Activated CD8-positive, alpha-beta memory T cell treated with anti-CD3 and anti-CD28 coated beads, Interleukin-2, amount 10 ng/mL, durations not matched to agents 7 days and 5 days (primary cell): ENCODE data around the gene PRG2. TPM values are rescaled to one million over a fixed set of nuclear protein-coding genes. Genes with fewer than 3 reads are reported as not detected.

Source experiments
- ATAC-seq: fragments of 150-1000 bp; cut with Tn5 transposase; one replicate; pipeline ENCODE4 v1.10.0; 2021; ENCODE audit warnings: moderate library complexity
- CTCF ChIA-PET: fragments of 350-600 bp; sonication (Branson Sonifier 250); formaldehyde crosslinking; loops from one replicate; lab custom pipeline; 2021; ENCODE audit warnings: antibody characterized with exemption; lab: Charles Lee
- DNase-seq: peaks from one replicate; pipeline ENCODE4 v3.0.0-alpha.2; 2020
- H3K27ac Mint-ChIP-seq: one replicate; pipeline ENCODE4 v1.8.0; 2021; ENCODE audit warnings: mild to moderate bottlenecking, mixed read lengths
- H3K27me3 Mint-ChIP-seq: one replicate; pipeline ENCODE4 v1.8.0; 2021; ENCODE audit warnings: mixed read lengths
- H3K36me3 Mint-ChIP-seq: one replicate; pipeline ENCODE4 v1.8.0; 2021; ENCODE audit warnings: mild to moderate bottlenecking, mixed read lengths
- H3K4me1 Mint-ChIP-seq: one replicate; pipeline ENCODE4 v1.8.0; 2021; ENCODE audit warnings: mixed read lengths
- H3K4me3 Mint-ChIP-seq: one replicate; pipeline ENCODE4 v1.8.0; 2021; ENCODE audit warnings: mild to moderate bottlenecking, moderate library complexity, mixed read lengths
- H3K9me3 Mint-ChIP-seq: one replicate; pipeline ENCODE4 v1.8.0; 2022; ENCODE audit warnings: low read depth, mixed read lengths
- total RNA-seq, 2 experiments: library from RNA; stranded (reverse); gene quantifications; one replicate each; pipeline ENCODE4 v1.2.3, GENCODE V29; 2021

Gene PRG2
- total RNA-seq, 2 experiments from 2014 or later = 0.59 to 0.79 TPM

DNA sequence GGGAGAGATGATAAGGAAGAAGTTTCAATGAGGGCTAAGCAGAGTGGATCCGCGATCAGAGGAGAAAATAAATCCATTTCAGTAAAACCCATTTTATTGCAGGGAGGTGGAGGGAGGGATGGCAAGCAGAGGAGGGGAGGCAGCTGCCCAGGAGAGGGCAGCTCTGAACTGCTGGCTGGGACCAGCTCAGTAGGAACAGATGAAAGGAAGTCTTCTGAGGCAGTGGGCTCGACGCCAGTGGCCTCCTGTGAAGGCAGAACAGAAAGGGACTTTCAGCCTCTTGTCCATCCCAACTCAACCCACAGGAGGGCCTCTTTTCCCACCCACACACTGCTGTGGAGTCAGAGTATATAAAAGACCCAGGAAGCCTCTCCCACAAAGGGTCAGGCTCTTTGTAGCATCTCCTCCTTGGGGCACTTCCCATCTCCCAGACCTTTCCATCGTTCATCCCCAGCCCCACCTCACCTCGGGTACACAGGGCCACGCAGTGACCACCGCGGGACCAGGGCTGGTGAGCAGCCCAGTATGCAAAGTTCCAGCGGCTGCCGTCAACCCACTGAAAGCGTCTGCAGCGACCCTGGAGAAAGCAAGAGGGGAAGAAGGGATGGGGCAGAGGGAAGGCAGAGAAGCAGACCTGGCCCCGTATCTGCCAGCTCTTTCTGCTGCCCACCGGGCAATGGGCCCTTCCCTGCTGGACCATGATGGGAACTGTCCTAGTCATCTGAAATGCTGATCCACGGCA is 3.0 kb downstream of the PRG2 start:
- no peak for DNase-seq
- ATAC-seq = no peak
- CTCF ChIA-PET = interaction anchor here (1.3 kb wide), 1 partner anchor 73 kb away, joined by 3 read pairs; the partner anchor contains the start of gene RTN4RL2
- Mint-ChIP-seq H3K27ac (no peak overlapping the region), H3K9me3 (no peaks in the 10 kb centered on the region), H3K4me1 (no peaks in the 10 kb centered on the region), H3K4me3 (no peak overlapping the region), H3K27me3 (peaks cover 2% of the 10 kb centered on the region), H3K36me3 (no peaks in the 10 kb centered on the region)

DNA sequence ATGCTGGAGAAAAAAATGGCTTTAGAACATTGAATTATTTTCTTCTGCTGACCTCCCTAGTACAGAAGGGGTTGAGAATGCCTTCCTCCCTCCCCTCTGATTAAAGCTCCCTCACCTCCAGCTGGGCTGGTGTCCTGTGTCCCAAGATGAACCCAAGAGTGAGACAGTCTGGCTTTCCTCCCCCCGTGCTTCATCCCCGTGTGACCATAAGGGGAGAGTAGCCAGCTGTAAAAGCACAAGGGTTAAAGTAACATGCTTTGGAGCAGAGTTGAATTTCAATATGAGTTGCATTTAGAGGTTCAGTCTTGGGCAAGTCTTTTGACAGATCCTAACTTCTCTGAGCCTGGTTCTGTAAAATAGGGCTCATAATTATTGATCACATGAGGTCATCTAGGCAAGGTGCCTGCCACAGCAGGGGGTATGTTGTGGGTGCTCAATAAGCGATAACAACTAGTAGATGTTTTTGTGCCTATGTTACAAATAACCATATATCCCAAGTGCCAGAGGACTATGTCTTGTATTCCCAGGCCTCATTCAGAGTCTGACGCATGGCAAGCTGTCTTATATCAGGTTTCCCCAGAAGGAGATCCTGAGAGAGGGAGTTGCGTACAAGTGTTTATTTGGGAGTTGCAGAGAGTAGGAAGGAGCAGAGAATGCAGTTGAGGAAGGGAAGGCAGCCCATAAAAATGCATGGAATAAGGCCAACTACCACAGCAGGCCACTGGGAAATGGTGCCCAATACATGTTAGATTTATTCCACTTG is 4.1 kb downstream of the PRG2 start:
- Mint-ChIP-seq H3K27ac (no peak overlapping the region), H3K27me3 (peaks cover 2% of the 10 kb centered on the region), H3K9me3 (no peaks in the 10 kb centered on the region), H3K4me3 (no peak overlapping the region), H3K36me3 (no peaks in the 10 kb centered on the region), H3K4me1 (no peaks in the 10 kb centered on the region)
- CTCF ChIA-PET = no interaction called here
- DNase-seq (no peak), ATAC-seq (no peak)

DNA sequence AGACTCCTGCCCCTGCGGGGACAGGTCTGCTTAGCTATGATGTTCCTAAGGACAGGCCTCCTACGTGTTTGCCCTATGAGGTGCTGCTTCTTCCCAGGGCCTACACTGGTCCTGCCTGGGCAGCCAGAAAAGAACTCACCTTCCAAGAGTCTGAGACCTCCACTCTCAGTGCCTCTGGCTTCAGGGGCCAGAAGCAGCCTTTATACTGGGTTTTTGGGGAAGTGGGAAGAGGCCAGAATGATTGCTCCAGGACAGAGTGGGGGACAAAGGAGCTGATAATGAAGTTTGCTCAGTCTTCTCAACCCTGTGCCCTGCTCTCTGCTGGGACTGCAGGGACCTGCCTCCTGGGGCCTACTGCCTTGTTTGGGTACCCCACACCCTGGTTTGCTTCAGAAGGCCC is 9.5 kb downstream of the PRG2 start, which contains the start of gene PRG3:
PRG3 (minus strand) TSS at position 176 of the 400 bp plus-strand sequence. CDS start 442 bp downstream, outside the sequence.
- CTCF ChIA-PET = no interaction called here
- H3K4me1 Mint-ChIP-seq = no peaks in the 10 kb centered on the region
- DNase-seq = no peak
- H3K27me3 Mint-ChIP-seq = peaks cover 10% of the 10 kb centered on the region
- no peak within 1 kb of the TSS for H3K4me3 Mint-ChIP-seq
- no peaks in the 10 kb centered on the region for H3K9me3 Mint-ChIP-seq
- ATAC-seq = no peak
- no peaks in the 10 kb centered on the region for H3K36me3 Mint-ChIP-seq
- H3K27ac Mint-ChIP-seq = no peak within 1 kb of the TSS

DNA sequence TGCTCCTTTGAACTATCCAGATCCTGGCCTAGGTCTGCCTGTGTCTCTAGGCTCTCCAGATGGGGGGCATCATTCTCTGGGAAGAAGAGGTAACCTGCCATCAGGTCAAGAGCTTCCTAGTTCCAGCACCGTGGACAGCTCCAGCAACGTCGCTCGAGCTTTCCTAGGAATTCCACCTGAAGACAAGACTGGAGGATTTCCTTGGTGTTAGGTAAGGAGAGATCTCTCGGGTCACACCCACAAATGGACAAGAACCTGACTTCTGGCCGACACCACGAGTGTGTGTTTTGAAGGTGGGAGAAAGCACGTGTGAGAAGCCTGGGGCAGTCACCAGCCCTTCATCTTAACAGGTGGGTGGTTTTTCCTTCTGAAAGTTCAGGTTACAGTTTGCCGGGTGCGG is 10.7 kb downstream of the PRG2 start:
- ATAC-seq (no peak), DNase-seq (no peak)
- H3K4me3 Mint-ChIP-seq = no peak overlapping the region
- H3K27ac Mint-ChIP-seq = no peak overlapping the region
- no peaks in the 10 kb centered on the region for H3K4me1 Mint-ChIP-seq
- H3K36me3 Mint-ChIP-seq = no peaks in the 10 kb centered on the region
- no peaks in the 10 kb centered on the region for H3K9me3 Mint-ChIP-seq
- peaks cover 8% of the 10 kb centered on the region for H3K27me3 Mint-ChIP-seq
- CTCF ChIA-PET = no interaction called here

DNA sequence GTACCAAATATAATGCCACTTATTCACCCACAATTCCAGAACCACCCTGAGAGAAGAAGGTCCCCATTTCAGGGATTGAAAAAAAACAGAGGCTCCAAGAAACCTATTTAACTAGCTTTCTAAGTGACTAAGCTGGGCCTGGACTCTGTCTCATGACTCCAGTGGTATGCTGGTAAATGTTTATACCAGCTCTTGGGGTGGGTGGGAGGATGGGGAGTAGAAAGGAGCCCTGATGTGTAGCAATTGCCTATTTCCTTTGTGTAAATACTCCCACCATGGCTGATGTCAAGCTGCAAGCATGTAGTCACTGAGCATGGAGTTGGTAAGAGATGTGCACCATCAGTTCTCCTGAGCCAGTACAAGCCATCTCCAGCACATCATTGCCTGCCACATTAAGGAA is 12.3 kb downstream of the PRG2 start:
- no peak for ATAC-seq
- no peaks in the 10 kb centered on the region for H3K36me3 Mint-ChIP-seq
- H3K4me3 Mint-ChIP-seq = no peak overlapping the region
- no peaks in the 10 kb centered on the region for H3K9me3 Mint-ChIP-seq
- CTCF ChIA-PET = no interaction called here
- H3K27ac Mint-ChIP-seq = no peak overlapping the region
- no peak for DNase-seq
- H3K4me1 Mint-ChIP-seq = no peaks in the 10 kb centered on the region
- peaks cover 8% of the 10 kb centered on the region for H3K27me3 Mint-ChIP-seq

DNA sequence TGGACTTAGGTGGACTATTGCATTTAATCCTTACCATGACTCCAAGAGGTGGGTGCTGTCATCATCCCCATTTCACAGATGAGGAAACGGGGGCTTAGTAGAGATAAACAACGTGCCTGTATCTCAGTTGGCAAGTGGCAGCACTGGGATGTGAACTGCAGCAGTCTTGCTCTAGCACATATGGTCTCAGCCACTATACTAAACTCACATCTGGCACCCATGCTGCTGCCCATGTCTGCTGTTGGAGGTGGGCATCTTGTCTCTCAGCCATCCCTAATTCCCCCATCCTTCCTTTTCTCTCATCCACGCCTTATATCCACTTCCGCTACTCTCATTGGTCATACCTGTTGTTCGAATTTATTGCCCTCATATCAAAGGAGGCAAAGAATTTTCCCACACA is 13.3 kb downstream of the PRG2 start:
- ATAC-seq = no peak
- Mint-ChIP-seq H3K9me3 (no peaks in the 10 kb centered on the region), H3K4me3 (no peak overlapping the region), H3K27ac (no peak overlapping the region), H3K4me1 (no peaks in the 10 kb centered on the region), H3K27me3 (peaks cover 8% of the 10 kb centered on the region), H3K36me3 (no peaks in the 10 kb centered on the region)
- CTCF ChIA-PET = no interaction called here
- no peak for DNase-seq

DNA sequence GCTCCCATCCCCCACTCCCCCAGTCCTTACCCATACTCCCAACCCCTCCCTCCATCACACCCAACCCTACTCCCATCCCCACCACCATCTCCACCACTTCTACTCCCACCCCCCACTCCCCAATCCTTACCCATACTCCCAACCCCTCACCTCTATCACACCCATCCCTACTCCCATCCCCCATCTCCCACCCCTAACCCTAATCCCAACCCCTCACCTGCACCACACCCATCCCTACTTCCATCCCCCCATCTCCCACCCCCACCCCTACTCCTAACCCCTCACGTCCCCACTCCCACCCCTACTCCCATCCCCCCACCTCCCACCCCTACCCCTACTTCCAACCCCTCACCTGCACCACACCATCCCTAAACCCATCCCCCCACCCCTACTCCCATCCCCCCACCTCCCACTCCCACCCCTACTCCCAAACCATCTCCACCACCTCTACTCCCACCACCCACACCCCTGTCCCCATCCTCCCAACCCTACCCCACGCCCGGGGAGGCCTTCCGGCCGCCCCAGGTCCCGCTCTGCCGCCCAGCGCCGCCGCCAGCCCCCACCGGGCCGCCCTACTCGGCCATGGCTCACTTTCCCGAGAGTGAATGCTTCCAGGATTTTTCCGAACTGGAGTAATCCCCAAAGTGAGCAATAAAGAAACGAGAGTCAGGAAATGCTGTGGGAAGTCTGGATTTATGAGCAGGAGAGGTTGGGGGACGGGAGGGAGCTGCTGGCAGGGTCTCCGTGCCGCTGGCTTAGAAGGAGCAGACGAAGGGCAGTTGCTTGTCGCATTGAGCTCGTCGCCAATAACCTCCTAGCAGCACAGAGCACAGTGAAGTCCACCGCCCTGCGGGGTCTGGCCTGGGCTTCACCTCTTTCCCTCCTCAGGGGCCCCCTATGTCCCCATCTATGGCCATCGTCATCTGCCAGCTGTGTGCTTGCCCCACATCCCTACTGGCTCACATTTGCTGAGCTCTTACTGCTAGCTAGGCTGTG is 14.1 kb downstream of the PRG2 start:
- ATAC-seq = no peak
- no peaks in the 10 kb centered on the region for H3K36me3 Mint-ChIP-seq

DNA sequence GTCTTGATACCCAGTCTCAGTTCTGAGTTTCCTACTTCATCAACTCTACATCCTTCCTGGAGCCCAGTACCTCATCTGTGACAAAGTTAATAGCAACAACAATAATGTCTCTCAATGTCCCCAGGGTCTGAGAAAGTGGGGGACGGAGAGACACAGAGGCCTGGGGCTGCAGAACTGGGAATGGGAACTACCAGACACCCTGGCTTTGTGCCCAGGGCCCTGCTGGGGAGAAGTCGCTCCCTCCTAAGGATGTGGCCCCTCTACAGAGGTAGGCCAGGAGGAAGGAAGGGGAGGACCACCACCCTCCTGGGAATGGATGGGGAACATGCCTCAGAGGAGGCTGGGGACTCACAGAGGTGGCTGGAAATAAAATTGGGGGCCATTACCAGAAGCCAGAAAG is 15.0 kb downstream of the PRG2 start:
- CTCF ChIA-PET = no interaction called here
- H3K4me3 Mint-ChIP-seq = no peak overlapping the region
- DNase-seq = no peak

More for the DNA sequence above, 14.1 kb downstream of the PRG2 start:
- CTCF ChIA-PET = no interaction called here
- no peak for DNase-seq
- Mint-ChIP-seq H3K27ac (no peak overlapping the region), H3K4me3 (no peak overlapping the region), H3K4me1 (no peaks in the 10 kb centered on the region), H3K9me3 (no peaks in the 10 kb centered on the region), H3K27me3 (peaks cover 8% of the 10 kb centered on the region)

DNA sequence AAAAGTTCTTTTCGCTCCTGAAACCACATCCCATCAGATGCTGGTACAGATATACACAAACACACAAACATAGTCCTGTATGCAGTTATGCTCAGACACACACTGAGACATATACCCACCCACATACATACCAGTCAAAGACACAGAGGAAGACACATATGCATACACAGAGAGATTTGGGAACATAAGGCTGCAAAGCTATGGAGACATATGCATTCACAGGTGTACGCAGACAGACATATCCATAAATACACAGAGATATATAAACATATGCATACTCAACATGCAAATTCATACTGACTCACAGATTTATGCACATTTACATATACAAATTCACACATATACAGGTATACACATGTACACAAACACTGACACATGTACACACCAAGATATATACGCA is 15.5 kb downstream of the PRG2 start:
- no peaks in the 10 kb centered on the region for H3K4me1 Mint-ChIP-seq
- H3K4me3 Mint-ChIP-seq = no peak overlapping the region
- DNase-seq = no peak
- no peaks in the 10 kb centered on the region for H3K9me3 Mint-ChIP-seq
- ATAC-seq = no peak
- H3K27ac Mint-ChIP-seq = no peak overlapping the region
- no peaks in the 10 kb centered on the region for H3K36me3 Mint-ChIP-seq
- H3K27me3 Mint-ChIP-seq = peaks cover 8% of the 10 kb centered on the region
- CTCF ChIA-PET = no interaction called here

More for the DNA sequence above, 15.0 kb downstream of the PRG2 start:
- Mint-ChIP-seq H3K9me3 (no peaks in the 10 kb centered on the region), H3K27me3 (peaks cover 8% of the 10 kb centered on the region), H3K36me3 (no peaks in the 10 kb centered on the region), H3K27ac (no peak overlapping the region), H3K4me1 (no peaks in the 10 kb centered on the region)
- no peak for ATAC-seq

DNA sequence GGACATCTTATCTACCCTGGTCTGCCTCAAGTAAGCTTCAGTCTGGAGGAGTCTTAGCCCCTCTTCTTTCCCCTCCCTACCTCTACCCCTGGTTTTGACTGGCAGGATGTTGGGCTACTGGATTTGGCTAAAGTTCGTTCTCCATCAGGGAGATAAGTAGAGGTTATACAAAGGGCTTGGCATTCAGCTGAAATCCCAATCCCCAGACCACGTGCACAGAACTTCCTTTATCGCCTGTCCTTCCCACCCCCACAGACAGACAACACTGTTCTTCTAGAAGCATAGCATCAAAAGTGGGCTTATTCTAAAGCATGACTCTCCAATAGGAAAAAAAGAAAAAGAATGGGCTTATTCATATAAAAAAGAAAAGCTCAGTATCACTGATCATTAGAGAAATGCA is 17.3 kb downstream of the PRG2 start:
- no peak overlapping the region for H3K4me3 Mint-ChIP-seq
- H3K27me3 Mint-ChIP-seq = no peaks in the 10 kb centered on the region
- CTCF ChIA-PET = interaction anchor here (0.7 kb wide), 1 partner anchor 84 kb away, joined by 3 read pairs; no protein-coding TSS in a partner anchor
- H3K27ac Mint-ChIP-seq = no peak overlapping the region
- H3K4me1 Mint-ChIP-seq = no peaks in the 10 kb centered on the region
- DNase-seq = no peak
- no peak for ATAC-seq
- H3K9me3 Mint-ChIP-seq = no peaks in the 10 kb centered on the region
- H3K36me3 Mint-ChIP-seq = no peaks in the 10 kb centered on the region

DNA sequence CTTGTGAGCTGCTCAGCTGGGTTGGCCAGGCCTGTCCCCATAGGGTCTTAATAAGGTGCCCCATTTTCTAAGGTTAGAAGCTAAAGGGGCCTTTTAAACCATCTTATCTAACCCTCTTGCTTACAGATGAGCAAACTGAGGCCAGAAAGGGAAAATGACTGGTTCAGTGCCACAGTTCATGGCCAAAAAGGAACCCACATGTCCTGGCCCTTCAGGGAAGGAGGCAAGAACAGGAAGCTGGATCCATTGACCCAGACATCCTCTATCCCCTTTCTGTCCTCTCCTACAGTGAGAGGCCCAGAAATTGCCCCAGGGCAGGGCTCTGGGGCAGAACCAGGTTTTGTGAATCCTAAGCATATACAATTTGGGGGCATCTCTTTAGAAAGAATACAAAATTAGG is 19.5 kb downstream of the PRG2 start:
- CTCF ChIA-PET = no interaction called here
- no peaks in the 10 kb centered on the region for H3K27me3 Mint-ChIP-seq
- ATAC-seq (no peak), DNase-seq (no peak)
- no peaks in the 10 kb centered on the region for H3K9me3 Mint-ChIP-seq
- H3K4me1 Mint-ChIP-seq = no peaks in the 10 kb centered on the region
- no peak overlapping the region for H3K4me3 Mint-ChIP-seq
- no peak overlapping the region for H3K27ac Mint-ChIP-seq
- H3K36me3 Mint-ChIP-seq = no peaks in the 10 kb centered on the region

DNA sequence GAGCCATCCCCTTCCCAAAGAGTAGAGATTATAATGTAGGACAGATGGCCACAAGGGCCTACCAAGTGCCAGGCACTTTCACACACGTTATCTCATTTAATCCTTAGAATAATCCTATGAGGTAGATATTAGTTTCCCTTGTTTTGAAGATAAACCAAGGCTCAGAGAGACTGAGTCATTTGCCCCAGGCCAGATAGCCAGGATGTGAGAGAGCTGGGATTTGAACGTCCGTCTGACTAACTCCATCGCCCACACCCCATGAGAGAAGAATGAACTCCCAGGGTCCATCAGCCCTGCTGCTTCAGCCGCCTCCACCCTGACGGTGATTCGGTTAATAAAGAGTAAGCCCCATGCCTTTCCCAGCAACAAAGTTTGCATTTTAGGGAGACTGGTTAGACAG is 20.2 kb downstream of the PRG2 start:
- H3K27ac Mint-ChIP-seq = no peak overlapping the region
- H3K4me1 Mint-ChIP-seq = no peaks in the 10 kb centered on the region
- no peaks in the 10 kb centered on the region for H3K27me3 Mint-ChIP-seq
- CTCF ChIA-PET = no interaction called here
- H3K4me3 Mint-ChIP-seq = no peak overlapping the region
- DNase-seq (no peak), ATAC-seq (no peak)
- no peaks in the 10 kb centered on the region for H3K36me3 Mint-ChIP-seq
- no peaks in the 10 kb centered on the region for H3K9me3 Mint-ChIP-seq

DNA sequence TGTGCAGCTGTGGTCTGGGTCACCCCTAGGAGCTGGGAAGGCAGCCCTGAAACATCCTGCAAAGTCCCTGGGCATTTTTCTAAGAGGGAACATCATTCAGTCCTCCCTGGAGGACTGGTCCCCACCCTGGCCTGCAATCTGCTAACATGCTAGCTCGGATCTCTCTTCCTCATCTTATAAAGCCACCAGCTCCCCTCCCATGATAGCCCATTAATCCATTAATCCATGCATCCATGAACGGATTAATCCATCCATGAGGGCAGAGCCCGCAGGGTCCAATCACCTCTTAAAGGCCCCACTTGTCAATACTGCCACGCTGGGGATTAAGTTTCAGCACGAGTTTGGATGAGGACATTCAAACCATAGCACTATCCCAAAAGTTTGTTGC is 21.6 kb downstream of the PRG2 start:
- CTCF ChIA-PET = no interaction called here

More for the DNA sequence above, 21.6 kb downstream of the PRG2 start:
- ATAC-seq = no peak
- no peaks in the 10 kb centered on the region for H3K4me1 Mint-ChIP-seq
- H3K9me3 Mint-ChIP-seq = no peaks in the 10 kb centered on the region
- H3K27ac Mint-ChIP-seq = no peak overlapping the region
- DNase-seq = no peak
- no peaks in the 10 kb centered on the region for H3K27me3 Mint-ChIP-seq
- H3K36me3 Mint-ChIP-seq = no peaks in the 10 kb centered on the region
- no peak overlapping the region for H3K4me3 Mint-ChIP-seq
